ENCODE data around the gene SPTLC1.
A peak's percentile ranks its signal among the peaks of the same experiment; 100 is the strongest.
"Not testable (repeated sequence)": the region's sequence is repeated elsewhere in the genome, so short reads cannot be mapped to it uniquely, and the experiment has no call there.

The SPTLC1 gene

GRCh38 chr9:92019658-92020057 is 95.6 kb downstream of the SPTLC1 start:
- Mint-ChIP-seq H3K9me3 (peaks cover 8% of the 10 kb centered on the region), H3K27me3 (ENCODE audit: low read depth, poor library complexity) (peaks cover 17% of the 10 kb centered on the region), H3K27ac (no peak overlapping the region), H3K4me1 (peaks cover 11% of the 10 kb centered on the region), H3K4me3 (no peak overlapping the region), H3K36me3 (ENCODE audit: low read depth) (peaks cover 4% of the 10 kb centered on the region)
- DNase-seq: no peak
- TF ChIP-seq, protein P1, sequence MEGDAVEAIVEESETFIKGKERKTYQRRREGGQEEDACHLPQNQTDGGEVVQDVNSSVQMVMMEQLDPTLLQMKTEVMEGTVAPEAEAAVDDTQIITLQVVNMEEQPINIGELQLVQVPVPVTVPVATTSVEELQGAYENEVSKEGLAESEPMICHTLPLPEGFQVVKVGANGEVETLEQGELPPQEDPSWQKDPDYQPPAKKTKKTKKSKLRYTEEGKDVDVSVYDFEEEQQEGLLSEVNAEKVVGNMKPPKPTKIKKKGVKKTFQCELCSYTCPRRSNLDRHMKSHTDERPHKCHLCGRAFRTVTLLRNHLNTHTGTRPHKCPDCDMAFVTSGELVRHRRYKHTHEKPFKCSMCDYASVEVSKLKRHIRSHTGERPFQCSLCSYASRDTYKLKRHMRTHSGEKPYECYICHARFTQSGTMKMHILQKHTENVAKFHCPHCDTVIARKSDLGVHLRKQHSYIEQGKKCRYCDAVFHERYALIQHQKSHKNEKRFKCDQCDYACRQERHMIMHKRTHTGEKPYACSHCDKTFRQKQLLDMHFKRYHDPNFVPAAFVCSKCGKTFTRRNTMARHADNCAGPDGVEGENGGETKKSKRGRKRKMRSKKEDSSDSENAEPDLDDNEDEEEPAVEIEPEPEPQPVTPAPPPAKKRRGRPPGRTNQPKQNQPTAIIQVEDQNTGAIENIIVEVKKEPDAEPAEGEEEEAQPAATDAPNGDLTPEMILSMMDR (IDR thresholded peaks at IDR 0.05): no peak

GRCh38 chr9:92010705-92011536 is 104.3 kb downstream of the SPTLC1 start:
- Mint-ChIP-seq H3K4me1 (peaks cover 16% of the 10 kb centered on the region), H3K4me3 (no peak overlapping the region), H3K36me3 (ENCODE audit: low read depth) (peaks cover 10% of the 10 kb centered on the region), H3K27ac (peak overlapping the region; percentile 58), H3K27me3 (ENCODE audit: low read depth, poor library complexity) (peaks cover 2% of the 10 kb centered on the region), H3K9me3 (peaks cover 26% of the 10 kb centered on the region)
- TF ChIP-seq, protein P1 (IDR thresholded peaks at IDR 0.05): no peak
- DNase-seq: no peak

DNA sequence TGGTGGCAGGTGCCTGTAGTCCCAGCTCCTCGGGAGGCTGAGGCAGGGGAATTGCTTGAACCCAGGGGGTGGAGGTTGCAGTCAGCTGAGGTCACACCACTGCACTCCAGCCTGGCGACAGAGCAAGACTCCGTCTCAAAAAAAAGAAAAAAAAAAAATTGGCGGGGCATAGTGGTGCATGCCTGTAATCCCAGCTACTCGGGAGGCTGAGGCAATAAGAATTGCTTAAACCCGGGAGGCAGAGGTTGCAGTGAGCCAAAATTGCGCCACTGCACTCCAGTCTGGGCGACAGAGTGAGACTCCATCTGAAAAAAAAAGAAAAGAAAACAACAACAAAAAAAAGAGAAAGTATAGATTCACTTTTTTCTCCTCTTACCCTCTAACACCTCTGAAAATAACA is 105.0 kb downstream of the SPTLC1 start:
- Mint-ChIP-seq H3K4me1 (peaks cover 16% of the 10 kb centered on the region), H3K27ac (peak overlapping the region; percentile 37), H3K9me3 (peaks cover 26% of the 10 kb centered on the region)
- not testable (repeated sequence) for H3K36me3 Mint-ChIP-seq (ENCODE audit: low read depth); H3K27me3 Mint-ChIP-seq (ENCODE audit: low read depth, poor library complexity); DNase-seq; H3K4me3 Mint-ChIP-seq

- Mint-ChIP-seq H3K36me3 (ENCODE audit: low read depth) (no peaks in the 10 kb centered on the region), H3K27me3 (ENCODE audit: low read depth, poor library complexity) (peaks cover 2% of the 10 kb centered on the region), H3K4me3 (no peak overlapping the region), H3K4me1 (peaks cover 16% of the 10 kb centered on the region), H3K9me3 (peaks cover 8% of the 10 kb centered on the region), H3K27ac (no peak overlapping the region)
- TF ChIP-seq, protein P1 (IDR thresholded peaks at IDR 0.05): no peak
- DNase-seq: no peak
Measured at GRCh38 chr9:92008041-92008440, 107.2 kb downstream of the SPTLC1 start.

DNA sequence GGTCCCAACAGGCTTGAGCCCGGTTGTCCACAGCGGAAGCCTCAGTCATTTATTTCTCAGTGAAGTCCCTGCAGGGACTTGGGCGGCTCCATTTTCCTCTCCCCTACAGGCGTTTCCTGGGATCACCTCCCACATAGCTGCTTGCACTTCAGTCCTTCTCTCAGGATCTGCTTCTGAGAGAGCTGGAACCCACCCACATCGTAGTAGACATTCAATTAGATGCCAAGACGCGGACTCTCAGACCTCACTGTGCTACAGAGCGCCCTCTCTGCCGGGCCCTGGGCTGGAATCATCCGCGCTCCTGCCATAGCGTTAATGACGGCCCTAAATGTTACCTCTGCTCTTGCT is 111.2 kb downstream of the SPTLC1 start:
- H3K4me1 Mint-ChIP-seq: peaks cover 5% of the 10 kb centered on the region
- no peak for DNase-seq
- peaks cover 6% of the 10 kb centered on the region for H3K27me3 Mint-ChIP-seq (ENCODE audit: low read depth, poor library complexity)
- H3K36me3 Mint-ChIP-seq (ENCODE audit: low read depth): peaks cover 6% of the 10 kb centered on the region
- H3K4me3 Mint-ChIP-seq: no peak overlapping the region
- TF ChIP-seq, protein P1 (IDR thresholded peaks at IDR 0.05): no peak
- peaks cover 21% of the 10 kb centered on the region for H3K9me3 Mint-ChIP-seq
- H3K27ac Mint-ChIP-seq: no peak overlapping the region

DNA sequence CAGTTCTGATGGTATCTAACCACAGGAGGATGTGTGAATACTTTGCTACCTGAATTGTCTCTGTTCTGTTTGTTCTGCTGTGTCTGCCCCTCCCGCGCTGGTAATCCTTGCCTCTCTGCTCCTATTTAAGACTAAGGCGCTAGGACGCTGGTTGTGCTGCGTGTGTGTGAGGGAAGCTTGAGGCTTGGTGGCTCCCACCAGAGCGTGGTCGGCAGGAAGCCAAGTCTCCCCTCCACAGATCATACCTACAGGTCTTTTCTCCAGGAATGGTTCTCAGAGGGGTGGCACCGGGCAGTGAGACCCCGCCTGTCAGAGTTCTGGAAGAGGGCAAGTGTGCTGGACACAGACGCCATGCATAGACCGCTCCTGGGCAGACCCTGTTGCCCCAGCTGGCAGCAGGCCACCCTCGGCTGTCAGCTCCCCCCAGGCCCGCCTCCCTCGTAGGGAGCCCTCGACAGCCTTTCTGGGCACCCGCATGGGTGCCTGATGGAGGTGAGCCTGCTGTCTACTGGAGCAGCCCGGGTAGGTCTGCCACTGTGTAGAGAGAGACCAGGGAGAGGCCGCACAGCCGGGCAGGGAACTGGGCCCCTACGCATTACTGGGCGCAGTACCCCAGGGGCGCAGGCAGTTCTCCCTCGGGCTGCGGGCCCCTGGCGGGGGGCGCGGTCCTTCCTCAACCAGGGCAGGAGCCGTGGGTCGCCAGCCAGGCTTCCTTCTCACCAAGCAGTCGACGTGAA is 111.7 kb downstream of the SPTLC1 start:
- H3K27me3 Mint-ChIP-seq (ENCODE audit: low read depth, poor library complexity): peaks cover 6% of the 10 kb centered on the region
- H3K4me3 Mint-ChIP-seq: no peak overlapping the region
- H3K36me3 Mint-ChIP-seq (ENCODE audit: low read depth): peaks cover 6% of the 10 kb centered on the region
- no peak overlapping the region for H3K27ac Mint-ChIP-seq
- H3K4me1 Mint-ChIP-seq: peaks cover 4% of the 10 kb centered on the region
- peaks cover 21% of the 10 kb centered on the region for H3K9me3 Mint-ChIP-seq
- no peak for DNase-seq
- TF ChIP-seq, protein P1 (IDR thresholded peaks at IDR 0.05): no peak

- not testable (repeated sequence) for H3K36me3 Mint-ChIP-seq (ENCODE audit: low read depth); H3K4me3 Mint-ChIP-seq; H3K27ac Mint-ChIP-seq; DNase-seq; H3K27me3 Mint-ChIP-seq (ENCODE audit: low read depth, poor library complexity); H3K4me1 Mint-ChIP-seq
- peaks cover 23% of the 10 kb centered on the region for H3K9me3 Mint-ChIP-seq
Measured at GRCh38 chr9:92001948-92002347, 113.3 kb downstream of the SPTLC1 start.
